Measurements from ENCODE around the gene ELOA.

DNA sequence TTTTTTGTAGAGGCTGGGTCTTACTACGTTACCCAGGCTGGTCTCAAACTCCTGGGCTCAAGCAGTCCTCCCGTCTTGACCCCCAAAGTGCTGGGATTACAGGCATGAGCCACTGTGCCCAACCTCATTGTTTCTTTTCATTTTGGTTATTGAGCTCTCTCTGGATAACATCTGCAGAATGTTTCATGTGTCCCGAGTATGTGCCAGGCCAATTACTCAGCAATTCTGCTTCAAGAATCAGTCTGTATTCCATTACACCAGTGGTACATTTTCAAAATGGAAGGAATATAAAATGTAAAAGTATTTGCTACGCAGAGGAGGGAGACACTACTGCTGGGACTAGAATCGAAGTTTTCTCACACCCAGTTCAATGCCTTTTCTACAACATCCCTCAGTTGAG, 1.7 kb upstream of the ELOA start:
- no peak for TF ChIP-seq ZBTB46 (CRISPR knock-in tag; IDR thresholded peaks at IDR 0.05; ENCODE audit: borderline replicate concordance)
- no peak for TF ChIP-seq YY1 (IDR thresholded peaks at IDR 0.05; ENCODE audit: insufficient read depth, insufficient replicate concordance, low read depth, low read length)
- TF ChIP-seq, protein P1, sequence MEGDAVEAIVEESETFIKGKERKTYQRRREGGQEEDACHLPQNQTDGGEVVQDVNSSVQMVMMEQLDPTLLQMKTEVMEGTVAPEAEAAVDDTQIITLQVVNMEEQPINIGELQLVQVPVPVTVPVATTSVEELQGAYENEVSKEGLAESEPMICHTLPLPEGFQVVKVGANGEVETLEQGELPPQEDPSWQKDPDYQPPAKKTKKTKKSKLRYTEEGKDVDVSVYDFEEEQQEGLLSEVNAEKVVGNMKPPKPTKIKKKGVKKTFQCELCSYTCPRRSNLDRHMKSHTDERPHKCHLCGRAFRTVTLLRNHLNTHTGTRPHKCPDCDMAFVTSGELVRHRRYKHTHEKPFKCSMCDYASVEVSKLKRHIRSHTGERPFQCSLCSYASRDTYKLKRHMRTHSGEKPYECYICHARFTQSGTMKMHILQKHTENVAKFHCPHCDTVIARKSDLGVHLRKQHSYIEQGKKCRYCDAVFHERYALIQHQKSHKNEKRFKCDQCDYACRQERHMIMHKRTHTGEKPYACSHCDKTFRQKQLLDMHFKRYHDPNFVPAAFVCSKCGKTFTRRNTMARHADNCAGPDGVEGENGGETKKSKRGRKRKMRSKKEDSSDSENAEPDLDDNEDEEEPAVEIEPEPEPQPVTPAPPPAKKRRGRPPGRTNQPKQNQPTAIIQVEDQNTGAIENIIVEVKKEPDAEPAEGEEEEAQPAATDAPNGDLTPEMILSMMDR (CRISPR knock-in tag; IDR thresholded peaks at IDR 0.05) = no peak
- no peak for TF ChIP-seq BORCS8-MEF2B (CRISPR knock-in tag; IDR thresholded peaks at IDR 0.05)
- TF ChIP-seq, protein P2, sequence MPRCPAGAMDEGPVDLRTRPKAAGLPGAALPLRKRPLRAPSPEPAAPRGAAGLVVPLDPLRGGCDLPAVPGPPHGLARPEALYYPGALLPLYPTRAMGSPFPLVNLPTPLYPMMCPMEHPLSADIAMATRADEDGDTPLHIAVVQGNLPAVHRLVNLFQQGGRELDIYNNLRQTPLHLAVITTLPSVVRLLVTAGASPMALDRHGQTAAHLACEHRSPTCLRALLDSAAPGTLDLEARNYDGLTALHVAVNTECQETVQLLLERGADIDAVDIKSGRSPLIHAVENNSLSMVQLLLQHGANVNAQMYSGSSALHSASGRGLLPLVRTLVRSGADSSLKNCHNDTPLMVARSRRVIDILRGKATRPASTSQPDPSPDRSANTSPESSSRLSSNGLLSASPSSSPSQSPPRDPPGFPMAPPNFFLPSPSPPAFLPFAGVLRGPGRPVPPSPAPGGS (CRISPR knock-in tag; IDR thresholded peaks at IDR 0.05) = no peak
- no peak for TF ChIP-seq PRPF4 (IDR thresholded peaks at IDR 0.05; ENCODE audit: low read depth, low read length, poor library complexity, severe bottlenecking)
- no peak for TF ChIP-seq EZH2 (conservative IDR thresholded peaks at IDR 0.05; ENCODE audit: low read depth, low read length)
- no peak for TF ChIP-seq SIX1 (CRISPR knock-in tag; IDR thresholded peaks at IDR 0.05; ENCODE audit: borderline replicate concordance)
